Neural cell (in vitro differentiated cells): ENCODE results near the gene DMBT1. TPM values are rescaled to one million over a fixed set of nuclear protein-coding genes. Genes with fewer than 3 reads are reported as not detected.

Source experiments
- H2AFZ ChIP-seq: fragments of 200-600, 300-800 bp; sonication (generic), shearing (Covaris generic); 2 replicates; pipeline ENCODE4 v1.6.0; 2014; ENCODE audit warnings: low read depth, mild to moderate bottlenecking, antibody characterized with exemption, low read length, moderate library complexity
- H3F3A ChIP-seq: fragments of 200-600 bp; shearing (Covaris generic); 2 replicates; pipeline ENCODE4 v1.6.1; 2016; ENCODE audit warnings: mild to moderate bottlenecking, moderate library complexity, mixed read lengths, antibody characterized with exemption, low read length; ENCODE audit not compliant: insufficient read depth, poor library complexity, severe bottlenecking
- H3K27ac ChIP-seq: fragments of 200-600, 300-800 bp; sonication (generic), shearing (Covaris generic); 2 replicates; pipeline ENCODE4 v1.5.1; 2014; ENCODE audit warnings: mild to moderate bottlenecking, low read length, moderate library complexity
- H3K27me3 ChIP-seq: fragments of 300-800, 200-600 bp; sonication (generic), shearing (Covaris generic); 2 replicates; pipeline ENCODE4 v1.6.0; 2014; ENCODE audit warnings: mild to moderate bottlenecking, low read depth, low read length, moderate library complexity; ENCODE audit not compliant: insufficient read depth
- H3K36me3 ChIP-seq: fragments of 300-800, 200-600 bp; sonication (generic), shearing (Covaris generic); 2 replicates; pipeline ENCODE4 v1.5.1; 2014; ENCODE audit warnings: mild to moderate bottlenecking, antibody characterized with exemption, low read length, moderate library complexity; ENCODE audit not compliant: insufficient read depth
- H3K4me2 ChIP-seq: fragments of 300-800, 200-600 bp; sonication (generic), shearing (Covaris generic); 2 replicates; pipeline ENCODE4 v1.6.0; 2014; ENCODE audit warnings: mild to moderate bottlenecking, low read length
- H3K4me3 ChIP-seq: fragments of 300-800, 200-600 bp; sonication (generic), shearing (Covaris generic); 2 replicates; pipeline ENCODE4 v1.5.1; 2014; ENCODE audit warnings: mild to moderate bottlenecking, low read length, moderate library complexity
- H3K79me2 ChIP-seq: fragments of 200-600 bp; shearing (Covaris generic); replicated peaks from 2 replicates; pipeline ENCODE4 v1.6.0; 2014; ENCODE audit warnings: mild to moderate bottlenecking, low read length, moderate library complexity; ENCODE audit not compliant: insufficient read depth
- H3K9ac ChIP-seq: fragments of 300-800, 200-600 bp; sonication (generic), shearing (Covaris generic); 2 replicates; pipeline ENCODE4 v1.6.1; 2016; ENCODE audit warnings: mild to moderate bottlenecking, low read length, mixed read lengths
- H3K9me2 ChIP-seq: fragments of 200-600 bp; shearing (Covaris generic); 2 replicates; pipeline ENCODE4 v1.6.1; 2016; ENCODE audit warnings: mild to moderate bottlenecking, low read length, mixed read lengths; ENCODE audit not compliant: insufficient read depth
- H3K9me3 ChIP-seq: fragments of 200-600, 300-800 bp; sonication (generic), shearing (Covaris generic); 2 replicates; pipeline ENCODE4 v1.6.1; 2016; ENCODE audit warnings: mild to moderate bottlenecking, mixed run types, low read length, moderate library complexity, mixed read lengths
- H4K20me1 ChIP-seq: fragments of 200-600 bp; shearing (Covaris generic); 2 replicates; pipeline ENCODE4 v1.6.1; 2016; ENCODE audit warnings: mild to moderate bottlenecking, mixed run types; ENCODE audit not compliant: insufficient read depth
- EP300 ChIP-seq: fragments of 450-650 bp; conservative IDR thresholded peaks from 2 replicates; pipeline ENCODE4 v1.6.1; 2014; ENCODE audit warnings: antibody characterized with exemption, mild to moderate bottlenecking, moderate library complexity; ENCODE audit not compliant: poor library complexity, severe bottlenecking
- EZH2 ChIP-seq: fragments of 200-600, 300-800 bp; shearing (Covaris generic), sonication (generic); IDR thresholded peaks from 2 replicates; pipeline ENCODE4 v1.6.1; 2014; ENCODE audit warnings: antibody characterized with exemption, low read length, borderline replicate concordance, mild to moderate bottlenecking; ENCODE audit not compliant: insufficient read depth, poor library complexity, severe bottlenecking
- MXI1 ChIP-seq: fragments of 450-650 bp; conservative IDR thresholded peaks from 2 replicates; pipeline ENCODE4 v1.6.1; 2014; ENCODE audit warnings: antibody characterized with exemption, mild to moderate bottlenecking; ENCODE audit not compliant: poor library complexity, severe bottlenecking
- POLR2AphosphoS5 ChIP-seq: IDR thresholded peaks from 2 replicates; pipeline ENCODE4 v1.6.1; 2012
- RAD21 ChIP-seq: fragments of 450-650 bp; conservative IDR thresholded peaks from 2 replicates; pipeline ENCODE4 v1.6.1; 2014; ENCODE audit warnings: antibody characterized with exemption, mild to moderate bottlenecking, moderate library complexity
- REST ChIP-seq: IDR thresholded peaks from 2 replicates; pipeline ENCODE4 v1.6.1; 2012; ENCODE audit warnings: borderline replicate concordance
- SMC3 ChIP-seq: fragments of 450-650 bp; conservative IDR thresholded peaks from 2 replicates; pipeline ENCODE4 v1.6.1; 2014; ENCODE audit warnings: antibody characterized with exemption, mild to moderate bottlenecking, moderate library complexity; ENCODE audit not compliant: poor library complexity
- TAF1 ChIP-seq: IDR thresholded peaks from 2 replicates; pipeline ENCODE4 v1.6.1; 2012; ENCODE audit warnings: low read depth
- polyA plus RNA-seq: library from polyadenylated mRNA; depleted of rRNA; stranded (reverse); fragments of >200 nt; gene quantifications from 2 replicates; pipeline ENCODE4 v1.2.3, GENCODE V29; 2014
- TF ChIP-seq, protein P1 (sequence below): fragments of 450-650 bp; IDR thresholded peaks from 2 replicates; pipeline ENCODE4 v1.5.1; 2014; ENCODE audit warnings: antibody characterized with exemption, mild to moderate bottlenecking, moderate library complexity; ENCODE audit not compliant: poor library complexity, severe bottlenecking

Gene DMBT1
- polyA plus RNA-seq, 1 donor from 2014 or later: not detected

GRCh38 chr10:122632576-122632975, 72.0 kb downstream of the DMBT1 start:
- Histone ChIP-seq H3K27ac (no peak overlapping the region), H3K27me3 (no peaks in the 10 kb centered on the region), H4K20me1 (no peaks in the 10 kb centered on the region), H3K9me2 (no peaks in the 10 kb centered on the region), H3K4me2 (no peak overlapping the region), H3K36me3 (no peaks in the 10 kb centered on the region), H2AFZ (no peak overlapping the region), H3K79me2 (no peaks in the 10 kb centered on the region), H3K4me3 (no peak overlapping the region), H3K9ac (no peak overlapping the region), H3F3A (no peaks in the 10 kb centered on the region), H3K9me3 (no peaks in the 10 kb centered on the region)
- TF ChIP-seq REST (no peak), EP300 (no peak), TAF1 (no peak), MXI1 (no peak), SMC3 (no peak), POLR2AphosphoS5 (no peak), EZH2 (no peak), RAD21 (no peak)
- TF ChIP-seq, protein P1, sequence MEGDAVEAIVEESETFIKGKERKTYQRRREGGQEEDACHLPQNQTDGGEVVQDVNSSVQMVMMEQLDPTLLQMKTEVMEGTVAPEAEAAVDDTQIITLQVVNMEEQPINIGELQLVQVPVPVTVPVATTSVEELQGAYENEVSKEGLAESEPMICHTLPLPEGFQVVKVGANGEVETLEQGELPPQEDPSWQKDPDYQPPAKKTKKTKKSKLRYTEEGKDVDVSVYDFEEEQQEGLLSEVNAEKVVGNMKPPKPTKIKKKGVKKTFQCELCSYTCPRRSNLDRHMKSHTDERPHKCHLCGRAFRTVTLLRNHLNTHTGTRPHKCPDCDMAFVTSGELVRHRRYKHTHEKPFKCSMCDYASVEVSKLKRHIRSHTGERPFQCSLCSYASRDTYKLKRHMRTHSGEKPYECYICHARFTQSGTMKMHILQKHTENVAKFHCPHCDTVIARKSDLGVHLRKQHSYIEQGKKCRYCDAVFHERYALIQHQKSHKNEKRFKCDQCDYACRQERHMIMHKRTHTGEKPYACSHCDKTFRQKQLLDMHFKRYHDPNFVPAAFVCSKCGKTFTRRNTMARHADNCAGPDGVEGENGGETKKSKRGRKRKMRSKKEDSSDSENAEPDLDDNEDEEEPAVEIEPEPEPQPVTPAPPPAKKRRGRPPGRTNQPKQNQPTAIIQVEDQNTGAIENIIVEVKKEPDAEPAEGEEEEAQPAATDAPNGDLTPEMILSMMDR: no peak

DNA sequence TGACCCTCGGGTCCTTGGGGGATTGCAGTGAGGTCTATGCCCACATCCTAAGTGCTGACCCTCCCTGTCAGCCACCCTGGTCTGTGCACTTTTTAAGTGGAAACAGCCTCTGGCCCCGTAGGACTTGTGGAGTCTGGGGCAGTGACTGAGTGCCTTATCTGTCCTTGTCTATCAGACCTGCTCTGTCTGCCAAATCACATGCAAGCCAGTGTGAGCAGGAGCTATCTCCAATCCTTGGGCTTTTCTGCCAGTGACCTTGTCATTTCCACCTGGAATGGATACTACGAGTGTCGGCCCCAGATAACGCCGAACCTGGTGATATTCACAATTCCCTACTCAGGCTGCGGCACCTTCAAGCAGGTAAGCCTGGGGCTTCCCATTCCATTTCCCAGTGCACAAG, 76.4 kb downstream of the DMBT1 start:
- Histone ChIP-seq H2AFZ (no peak overlapping the region), H3K4me2 (no peak overlapping the region), H4K20me1 (no peaks in the 10 kb centered on the region), H3K4me3 (no peak overlapping the region), H3K9me2 (no peaks in the 10 kb centered on the region), H3K27me3 (no peaks in the 10 kb centered on the region), H3K9ac (no peak overlapping the region), H3K36me3 (no peaks in the 10 kb centered on the region), H3F3A (no peaks in the 10 kb centered on the region), H3K27ac (no peak overlapping the region), H3K79me2 (no peaks in the 10 kb centered on the region), H3K9me3 (no peaks in the 10 kb centered on the region)
- no peak for TF ChIP-seq RAD21
- TF ChIP-seq, protein P1: no peak
- no peak for TF ChIP-seq REST
